Suprapubic skin (tissue), 4 donors: Measurements from ENCODE around the gene SBDS.

Source experiments
- EP300 ChIP-seq: sonication (generic); formaldehyde crosslinking; IDR thresholded peaks from one replicate; pipeline ENCODE4 v1.6.1; 2017; ENCODE audit warnings: antibody characterized with exemption
- POLR2AphosphoS5 ChIP-seq, 3 donors: sonication (generic); formaldehyde crosslinking; IDR thresholded peaks; one replicate each; pipeline ENCODE4 v1.6.1; 2017; ENCODE audit warnings: antibody characterized with exemption in 3 of 3
- TF ChIP-seq, protein P1 (sequence below), 2 donors: fragments of 200-600 bp in 1 of 2; fragments of 450-650 bp in 1 of 2; sonication (generic) in 1 of 2; IDR thresholded peaks; one replicate each; pipeline ENCODE4 v1.5.1; 2016 to 2019; ENCODE audit warnings: antibody characterized with exemption in 2 of 2, mild to moderate bottlenecking in 1 of 2, moderate library complexity in 1 of 2

DNA sequence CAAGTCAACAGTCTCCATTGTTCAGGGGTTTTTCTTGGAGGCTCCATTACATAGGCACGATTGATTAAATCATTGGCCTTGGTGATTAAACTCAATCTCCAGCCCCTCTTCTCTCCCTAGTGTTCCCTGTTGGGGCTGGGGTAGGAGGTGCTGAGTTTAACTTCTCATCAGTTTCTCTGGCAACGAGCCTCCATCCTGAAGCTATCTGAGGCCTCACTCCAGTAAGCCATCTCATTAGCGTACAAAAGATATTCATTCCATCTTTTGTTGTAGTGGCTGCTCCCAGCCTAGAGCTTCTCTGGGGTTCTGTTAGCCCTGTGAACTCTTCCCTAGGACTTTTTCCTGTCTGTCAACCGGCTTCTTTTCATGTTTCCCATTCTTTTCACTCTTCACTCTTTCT lies 12.9 kb upstream of the SBDS start:
- TF ChIP-seq, protein P1, sequence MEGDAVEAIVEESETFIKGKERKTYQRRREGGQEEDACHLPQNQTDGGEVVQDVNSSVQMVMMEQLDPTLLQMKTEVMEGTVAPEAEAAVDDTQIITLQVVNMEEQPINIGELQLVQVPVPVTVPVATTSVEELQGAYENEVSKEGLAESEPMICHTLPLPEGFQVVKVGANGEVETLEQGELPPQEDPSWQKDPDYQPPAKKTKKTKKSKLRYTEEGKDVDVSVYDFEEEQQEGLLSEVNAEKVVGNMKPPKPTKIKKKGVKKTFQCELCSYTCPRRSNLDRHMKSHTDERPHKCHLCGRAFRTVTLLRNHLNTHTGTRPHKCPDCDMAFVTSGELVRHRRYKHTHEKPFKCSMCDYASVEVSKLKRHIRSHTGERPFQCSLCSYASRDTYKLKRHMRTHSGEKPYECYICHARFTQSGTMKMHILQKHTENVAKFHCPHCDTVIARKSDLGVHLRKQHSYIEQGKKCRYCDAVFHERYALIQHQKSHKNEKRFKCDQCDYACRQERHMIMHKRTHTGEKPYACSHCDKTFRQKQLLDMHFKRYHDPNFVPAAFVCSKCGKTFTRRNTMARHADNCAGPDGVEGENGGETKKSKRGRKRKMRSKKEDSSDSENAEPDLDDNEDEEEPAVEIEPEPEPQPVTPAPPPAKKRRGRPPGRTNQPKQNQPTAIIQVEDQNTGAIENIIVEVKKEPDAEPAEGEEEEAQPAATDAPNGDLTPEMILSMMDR (IDR thresholded peaks at IDR 0.05): no peak
- TF ChIP-seq POLR2AphosphoS5 (IDR thresholded peaks at IDR 0.05) (no peak), EP300 (no peak)
